Liver (tissue), 3 donors: ENCODE data around the gene TAS1R2.

Experiments
- GABPA ChIP-seq, 2 donors: IDR thresholded peaks in 1 of 2; conservative IDR thresholded peaks in 1 of 2; 2 replicates each; pipeline ENCODE4 v1.6.1; 2016; ENCODE audit warnings: antibody characterized with exemption in 2 of 2, mild to moderate bottlenecking in 1 of 2, moderate library complexity in 1 of 2
- TAF1 ChIP-seq: conservative IDR thresholded peaks from 2 replicates; pipeline ENCODE4 v1.6.1; 2016; ENCODE audit warnings: antibody characterized with exemption, mild to moderate bottlenecking
- TF ChIP-seq, protein P1 (sequence below): fragments of 150-350 bp; IDR thresholded peaks from 2 replicates; pipeline ENCODE4 v1.5.1; 2017; ENCODE audit warnings: improper control_type of control experiment, low read depth, low read length; ENCODE audit not compliant: missing input control
- donor health status: healthy.
- donor health status: healthy.

DNA sequence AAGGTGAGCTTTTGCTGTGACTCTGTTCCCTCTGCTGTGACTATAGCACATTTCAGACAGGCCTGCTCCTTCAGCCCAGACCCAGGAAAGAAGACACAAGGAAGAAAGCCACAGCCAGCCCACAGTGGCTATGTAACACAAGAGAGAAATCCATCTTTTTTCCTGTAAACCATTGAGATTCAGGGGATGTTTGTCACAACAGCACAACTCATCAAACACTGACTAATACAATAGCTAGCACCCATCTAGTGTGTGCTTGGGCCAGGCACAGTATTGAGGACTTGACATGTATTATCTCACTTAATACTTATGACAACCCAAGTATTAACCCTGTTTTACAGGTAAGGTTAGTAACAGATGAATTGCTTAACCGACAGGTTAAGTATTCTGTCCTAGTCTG, 29.8 kb downstream of the TAS1R2 start:
- TF ChIP-seq, protein P1, sequence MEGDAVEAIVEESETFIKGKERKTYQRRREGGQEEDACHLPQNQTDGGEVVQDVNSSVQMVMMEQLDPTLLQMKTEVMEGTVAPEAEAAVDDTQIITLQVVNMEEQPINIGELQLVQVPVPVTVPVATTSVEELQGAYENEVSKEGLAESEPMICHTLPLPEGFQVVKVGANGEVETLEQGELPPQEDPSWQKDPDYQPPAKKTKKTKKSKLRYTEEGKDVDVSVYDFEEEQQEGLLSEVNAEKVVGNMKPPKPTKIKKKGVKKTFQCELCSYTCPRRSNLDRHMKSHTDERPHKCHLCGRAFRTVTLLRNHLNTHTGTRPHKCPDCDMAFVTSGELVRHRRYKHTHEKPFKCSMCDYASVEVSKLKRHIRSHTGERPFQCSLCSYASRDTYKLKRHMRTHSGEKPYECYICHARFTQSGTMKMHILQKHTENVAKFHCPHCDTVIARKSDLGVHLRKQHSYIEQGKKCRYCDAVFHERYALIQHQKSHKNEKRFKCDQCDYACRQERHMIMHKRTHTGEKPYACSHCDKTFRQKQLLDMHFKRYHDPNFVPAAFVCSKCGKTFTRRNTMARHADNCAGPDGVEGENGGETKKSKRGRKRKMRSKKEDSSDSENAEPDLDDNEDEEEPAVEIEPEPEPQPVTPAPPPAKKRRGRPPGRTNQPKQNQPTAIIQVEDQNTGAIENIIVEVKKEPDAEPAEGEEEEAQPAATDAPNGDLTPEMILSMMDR, result no peak
- TF ChIP-seq GABPA (IDR thresholded peaks at IDR 0.05 in 1 of 2, conservative IDR thresholded peaks at IDR 0.05 in 1 of 2) (no peak), TAF1 (no peak)
